GM19025 (cell line): Measurements from ENCODE around the gene TCF4.

Source experiments
- ATAC-seq: cut with Tn5 transposase; IDR thresholded peaks from one replicate; pipeline ENCODE4 v1.9.1; 2021; ENCODE audit warnings: mild to moderate bottlenecking, low read depth, moderate library complexity; ENCODE audit not compliant: unreplicated experiment

TCF4 gene

GRCh38 chr18:55449412-55450140 lies 138.4 kb downstream of the TCF4 start:
- no peak for ATAC-seq

DNA sequence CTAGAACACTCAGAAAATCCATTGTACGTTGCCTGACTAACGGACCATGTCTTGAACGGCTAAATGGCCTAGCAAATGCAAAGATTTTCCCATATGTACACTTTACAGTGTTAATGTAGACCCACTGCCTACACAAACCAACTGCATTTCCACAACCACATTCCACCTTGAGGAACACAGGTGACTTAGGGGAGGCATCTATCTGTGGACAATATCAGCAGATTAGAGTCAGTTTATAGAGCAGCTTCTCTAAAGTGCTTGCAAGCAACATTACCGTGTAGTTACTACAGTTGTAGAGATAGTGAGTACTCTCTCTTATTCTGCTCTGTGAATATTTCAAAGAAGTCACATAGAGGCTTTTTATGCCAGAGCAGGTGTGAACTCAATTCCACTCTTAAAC lies 139.6 kb downstream of the TCF4 start:
- ATAC-seq = no peak

GRCh38 chr18:55447672-55448018 lies 140.3 kb downstream of the TCF4 start:
- no peak for ATAC-seq

- ATAC-seq = no peak
Observed at GRCh38 chr18:55446996-55447671, 140.9 kb downstream of the TCF4 start.

- no peak for ATAC-seq
Observed at GRCh38 chr18:55444536-55444935, 143.5 kb downstream of the TCF4 start.

GRCh38 chr18:55443776-55444175 lies 144.2 kb downstream of the TCF4 start:
- no peak for ATAC-seq

DNA sequence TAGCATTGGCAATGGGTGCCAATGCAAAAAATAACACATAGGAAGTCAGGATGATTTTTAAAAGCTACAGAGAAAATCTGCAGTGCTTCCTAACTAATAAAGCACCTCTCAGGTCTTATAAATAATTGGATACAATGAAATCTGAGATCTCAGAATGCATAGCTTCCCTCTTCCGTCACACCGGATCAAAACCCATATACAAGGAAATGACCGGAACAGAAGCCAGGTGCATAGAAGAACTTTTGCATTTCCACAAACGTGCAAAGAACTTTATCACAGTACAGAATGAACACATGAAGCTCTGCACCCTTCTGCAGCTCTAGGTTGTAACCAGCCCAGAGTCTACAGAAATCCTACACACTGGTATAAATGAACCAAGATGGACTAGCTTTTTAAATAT lies 145.4 kb downstream of the TCF4 start:
- no peak for ATAC-seq

GRCh38 chr18:55440988-55441387 lies 147.0 kb downstream of the TCF4 start:
- no peak for ATAC-seq

GRCh38 chr18:55439056-55439455 lies 148.9 kb downstream of the TCF4 start:
- no peak for ATAC-seq

- no peak for ATAC-seq
Observed at GRCh38 chr18:55435592-55435991, 152.4 kb downstream of the TCF4 start.

DNA sequence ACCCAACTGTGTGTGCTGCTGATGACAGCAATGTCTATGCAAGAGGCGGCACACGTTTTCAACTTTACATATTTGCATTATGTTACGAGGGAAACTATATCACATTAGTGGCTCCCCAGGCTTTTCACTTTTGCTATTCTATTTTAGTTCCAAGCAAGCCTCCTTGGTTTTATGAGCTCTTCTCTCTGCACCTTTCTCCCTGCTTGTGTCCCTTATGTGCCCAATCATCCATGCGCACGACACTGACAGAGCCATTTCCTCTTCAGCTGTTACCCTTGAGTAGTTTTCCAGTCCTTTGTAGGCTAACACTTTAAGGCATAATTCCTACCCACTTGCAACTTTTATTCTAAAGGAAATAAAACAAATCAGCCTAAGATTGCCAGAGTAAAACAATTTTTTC lies 154.3 kb downstream of the TCF4 start:
- no peak for ATAC-seq

DNA sequence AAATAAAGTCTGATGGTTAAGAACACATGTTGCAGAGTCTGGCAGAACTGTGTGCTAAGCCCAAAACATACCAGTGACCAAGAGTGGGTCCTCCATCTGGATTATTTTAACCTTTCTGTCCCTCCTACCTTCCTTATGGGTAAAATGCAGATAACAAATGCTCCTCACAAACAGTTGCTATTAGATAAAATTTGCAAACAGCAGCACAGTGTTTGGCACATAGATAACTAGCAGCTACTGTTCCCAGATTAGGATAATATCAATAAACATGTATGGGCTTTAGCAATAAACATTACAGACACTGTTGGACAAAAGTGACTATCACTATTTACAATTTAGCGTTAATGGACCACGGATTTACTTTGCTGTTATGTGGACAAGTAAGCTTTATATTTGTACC lies 154.9 kb downstream of the TCF4 start:
- ATAC-seq = no peak

GRCh38 chr18:55432307-55433040 lies 155.5 kb downstream of the TCF4 start:
- no peak for ATAC-seq

DNA sequence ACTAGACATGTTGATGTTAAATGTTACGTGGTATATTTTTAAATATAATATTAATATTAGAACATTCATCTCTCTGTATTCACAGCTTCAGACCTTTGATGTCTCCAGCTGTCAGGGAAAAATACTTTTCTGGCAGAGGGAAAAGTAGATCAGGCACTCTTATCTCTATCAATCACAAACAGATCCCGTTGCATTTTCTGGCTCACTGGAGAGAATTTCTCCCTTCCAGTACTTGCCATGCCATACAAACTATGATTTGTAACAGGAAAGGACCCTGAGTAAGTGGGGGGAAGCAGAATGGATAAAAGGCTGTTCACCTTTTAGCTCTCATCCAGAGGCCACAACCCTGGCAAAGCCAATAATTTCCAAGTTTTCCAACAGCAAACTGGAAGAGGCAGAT lies 158.0 kb downstream of the TCF4 start:
- ATAC-seq = no peak

DNA sequence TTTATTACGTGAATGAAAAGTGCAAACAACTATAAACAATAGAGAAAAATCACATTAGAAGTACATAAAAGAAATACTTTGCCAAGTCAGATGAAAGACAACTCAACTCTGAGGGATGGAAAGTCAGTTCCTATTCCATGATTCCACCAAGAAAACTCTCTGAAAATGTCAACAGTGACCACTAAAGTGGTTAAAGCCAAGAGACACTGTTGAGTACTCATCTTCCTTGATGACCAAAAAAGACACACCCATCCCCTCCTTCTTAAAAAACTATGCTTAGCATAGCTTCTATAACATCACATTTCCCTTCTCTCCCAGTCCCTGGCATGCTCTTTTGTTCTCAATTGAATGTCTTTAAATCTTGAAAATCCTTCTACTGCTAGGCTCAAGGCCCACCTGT lies 160.0 kb downstream of the TCF4 start:
- no peak for ATAC-seq

- no peak for ATAC-seq
Observed at GRCh38 chr18:55425698-55426097, 162.3 kb downstream of the TCF4 start.

DNA sequence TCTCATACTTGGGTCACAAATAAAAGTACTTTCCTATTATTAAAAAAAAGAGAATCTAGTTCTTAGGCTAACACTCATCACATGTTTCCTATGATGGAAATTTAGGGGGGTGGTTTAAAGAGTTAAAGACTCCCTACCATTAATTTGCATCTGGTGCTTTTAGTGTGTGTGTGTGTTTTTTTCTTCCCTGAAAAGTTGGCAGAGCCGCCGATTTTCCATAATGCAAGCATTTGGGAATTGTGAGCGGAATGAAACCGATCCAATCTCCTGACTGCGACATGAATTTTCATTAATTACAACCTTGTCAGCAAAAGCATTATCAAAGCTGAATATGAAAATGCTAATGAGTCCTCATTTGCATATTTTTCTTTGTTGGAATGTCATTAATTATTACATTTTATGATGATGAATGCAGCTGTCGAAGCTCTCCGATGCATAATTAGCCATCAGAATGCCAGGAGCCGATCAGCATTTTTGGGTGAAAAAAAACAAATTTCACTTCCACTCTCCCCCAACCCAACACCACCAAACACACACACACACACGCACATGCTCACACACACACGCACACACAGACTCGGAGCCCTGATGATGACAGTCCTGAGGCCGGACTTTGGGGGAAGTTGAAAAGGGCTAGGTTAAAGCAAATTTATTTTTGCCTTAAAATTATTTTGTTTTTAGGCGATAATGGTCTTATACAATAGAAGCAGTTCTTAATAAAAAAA lies 165.4 kb downstream of the TCF4 start:
- ATAC-seq = no peak

DNA sequence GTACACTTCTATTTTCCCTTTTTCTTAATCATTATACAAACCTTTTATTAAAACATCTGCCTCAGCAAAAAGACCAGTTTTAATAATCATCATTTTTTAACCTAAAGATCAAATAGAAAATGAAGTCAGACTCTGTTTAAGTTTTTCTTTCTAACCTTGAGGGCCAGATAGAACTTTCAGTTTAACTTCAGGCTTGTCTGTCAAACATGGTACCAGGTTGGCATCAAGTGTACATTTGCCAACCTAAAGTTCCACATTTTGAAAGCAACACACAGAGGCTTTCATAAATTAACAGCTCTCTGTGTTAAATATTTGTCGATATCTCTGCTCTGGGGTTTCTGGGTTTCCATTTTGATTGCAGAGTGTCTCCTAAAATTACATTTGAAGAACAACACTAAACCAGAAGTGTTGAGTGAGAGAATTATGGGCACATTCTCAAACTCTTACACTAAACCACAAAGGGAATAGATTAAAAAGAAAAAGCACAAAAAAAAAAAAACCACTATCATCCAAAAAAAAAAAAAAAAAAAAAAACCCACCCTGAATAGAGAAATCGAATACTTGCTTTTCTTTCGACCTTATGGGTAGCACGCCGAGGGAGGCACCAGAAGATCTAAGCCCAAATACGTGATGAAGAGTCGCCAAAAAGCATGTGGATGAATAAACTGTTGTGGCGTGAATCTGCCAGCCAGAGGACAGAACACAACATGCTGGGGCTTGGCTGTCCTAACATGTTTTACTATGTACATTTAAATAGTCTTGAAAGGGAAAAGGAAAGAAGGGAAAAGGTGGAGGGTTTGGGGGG lies 166.2 kb downstream of the TCF4 start:
- ATAC-seq = no peak

GRCh38 chr18:55421308-55421614 lies 166.7 kb downstream of the TCF4 start:
- no peak for ATAC-seq

DNA sequence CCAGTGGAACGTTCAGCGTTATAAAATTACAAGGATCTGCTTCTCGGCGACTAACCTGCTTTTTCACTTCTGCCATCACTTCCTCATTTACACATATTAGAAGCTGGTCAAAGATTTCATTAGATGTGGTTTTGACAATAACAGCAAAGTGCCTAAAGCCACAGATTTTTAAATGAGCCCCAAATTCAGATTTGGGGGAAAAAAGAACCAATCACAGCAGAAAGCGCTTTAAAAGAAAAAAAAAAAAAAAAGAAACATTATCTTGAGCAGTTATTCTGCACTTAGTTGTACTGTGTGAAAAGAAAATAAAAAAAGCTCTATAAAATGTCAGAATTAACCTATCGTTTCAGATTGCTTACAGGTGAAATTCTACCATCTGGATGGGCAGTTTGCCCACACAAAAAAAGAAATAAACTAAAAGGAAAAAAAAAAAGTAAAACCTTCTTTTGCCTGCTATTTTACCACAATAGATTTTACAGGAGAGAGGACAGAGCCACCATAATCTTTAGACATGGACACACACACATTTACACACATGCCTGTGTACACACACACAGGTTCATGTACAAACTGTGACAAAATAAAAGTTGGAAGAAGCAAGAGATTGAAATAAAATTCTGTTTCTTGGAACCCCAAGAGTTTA lies 167.2 kb downstream of the TCF4 start:
- no peak for ATAC-seq
